ENCODE measurements around the gene PRSS12.
A peak's percentile ranks its signal among the peaks of the same experiment; 100 is the strongest.
"Not testable (repeated sequence)": the region's sequence is repeated elsewhere in the genome, so short reads cannot be mapped to it uniquely, and the experiment has no call there.

The PRSS12 gene

DNA sequence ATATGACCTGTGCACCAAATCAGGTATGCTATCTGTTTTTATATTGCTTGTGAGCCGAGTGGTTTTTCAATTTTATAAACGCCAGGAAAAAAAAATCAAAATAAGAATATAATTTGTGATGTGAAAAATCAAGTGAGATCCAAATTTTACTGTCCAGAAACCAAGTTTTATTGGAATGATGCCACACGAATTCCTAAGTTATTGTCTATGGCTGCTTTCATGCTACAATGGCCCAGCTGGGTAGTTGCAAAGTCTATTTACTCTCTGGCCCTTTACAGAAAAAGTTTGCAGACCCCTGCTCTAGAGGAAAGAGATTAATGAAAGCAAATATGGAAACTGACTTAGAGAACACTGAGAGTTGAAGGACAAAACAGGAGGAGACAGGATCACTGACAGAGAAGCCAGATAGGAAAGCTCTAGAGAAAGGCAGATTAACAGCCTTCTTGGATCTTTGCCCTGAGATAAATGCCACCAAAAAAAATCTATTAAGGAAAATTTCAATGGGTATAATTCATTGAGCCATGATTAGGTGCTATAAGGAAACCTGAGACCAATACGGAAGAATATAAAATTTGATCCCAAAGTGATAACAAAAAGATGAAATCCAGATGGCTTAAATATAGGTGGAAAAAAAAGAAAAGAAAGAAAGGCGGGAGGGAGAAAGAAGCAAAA, 29.8 kb downstream of the PRSS12 start:
- no peak for DNase-seq

DNA sequence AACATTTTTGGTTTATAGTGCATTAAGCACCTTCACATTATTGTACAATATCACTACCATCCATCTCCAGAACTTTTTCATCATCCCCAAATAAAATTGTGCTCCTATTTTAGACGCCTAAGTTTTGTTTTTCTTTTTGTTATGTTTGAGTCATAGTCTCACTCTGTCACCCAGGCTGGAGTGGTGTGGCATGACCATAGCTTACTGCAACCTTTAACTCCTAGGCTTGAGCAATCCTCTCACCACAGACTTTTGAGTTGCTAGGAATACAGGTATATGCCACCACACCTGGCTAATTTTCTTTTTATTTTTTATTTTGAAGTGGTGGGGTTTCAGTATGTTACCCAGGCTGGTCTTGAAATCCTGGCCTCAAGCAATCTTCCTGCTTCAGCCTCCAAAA, 33.9 kb downstream of the PRSS12 start:
- DNase-seq = no peak

DNA sequence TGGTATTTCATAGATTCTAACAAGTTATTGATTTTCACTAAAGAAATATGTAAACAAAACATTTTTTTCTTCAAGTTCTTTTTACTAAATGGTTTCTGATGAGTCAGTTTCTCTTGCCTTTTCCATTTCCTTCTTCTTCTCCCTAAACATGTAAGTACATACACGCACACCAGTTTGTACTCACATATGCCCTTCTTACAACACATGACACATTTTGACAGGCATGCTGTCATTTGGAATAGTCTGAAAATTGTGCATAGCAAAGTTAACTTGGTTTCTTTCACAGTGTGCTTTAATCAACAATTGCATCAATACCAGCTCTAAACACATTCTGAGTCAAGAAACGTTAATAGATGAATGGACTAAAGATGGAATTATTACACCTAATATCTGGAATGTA, 35.1 kb downstream of the PRSS12 start:
- no peak for DNase-seq

DNA sequence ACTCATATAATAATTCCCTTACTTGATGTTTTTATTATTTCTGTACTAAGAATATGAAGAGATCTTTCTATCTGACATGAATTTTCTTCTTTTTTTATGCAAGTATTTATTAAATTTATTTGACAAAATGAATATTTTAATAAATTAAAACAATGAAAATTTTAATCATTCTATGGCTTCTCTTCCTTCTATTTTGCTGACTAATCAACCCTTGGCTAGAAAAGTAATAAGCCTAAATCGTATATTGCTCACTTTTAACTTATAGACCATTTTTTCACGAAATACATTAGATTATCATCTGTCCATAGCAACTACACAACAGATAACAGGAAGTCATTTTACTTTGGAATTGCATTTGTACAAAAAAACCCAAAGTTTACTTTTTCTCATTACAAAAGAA, 38.6 kb downstream of the PRSS12 start:
- no peak for DNase-seq

DNA sequence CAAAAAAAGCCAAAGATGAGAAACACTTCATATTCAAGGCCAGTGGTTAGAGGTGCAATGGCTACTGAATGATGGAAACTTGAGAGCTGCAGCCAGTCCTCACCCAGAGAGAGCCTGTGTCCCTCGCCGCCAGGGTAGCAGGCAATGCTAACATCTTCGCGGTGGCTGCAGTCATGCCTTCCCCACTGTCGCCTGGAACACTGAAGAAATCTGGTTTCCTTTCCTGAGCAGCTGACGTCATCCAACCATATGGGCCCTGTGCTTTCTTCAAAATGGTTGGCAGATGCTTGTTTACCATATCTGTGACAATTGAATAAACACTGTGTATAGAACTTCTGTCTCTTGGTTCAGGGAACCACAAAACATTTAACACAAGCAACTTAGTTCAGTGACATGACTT, 39.7 kb downstream of the PRSS12 start:
- no peak for DNase-seq

DNA sequence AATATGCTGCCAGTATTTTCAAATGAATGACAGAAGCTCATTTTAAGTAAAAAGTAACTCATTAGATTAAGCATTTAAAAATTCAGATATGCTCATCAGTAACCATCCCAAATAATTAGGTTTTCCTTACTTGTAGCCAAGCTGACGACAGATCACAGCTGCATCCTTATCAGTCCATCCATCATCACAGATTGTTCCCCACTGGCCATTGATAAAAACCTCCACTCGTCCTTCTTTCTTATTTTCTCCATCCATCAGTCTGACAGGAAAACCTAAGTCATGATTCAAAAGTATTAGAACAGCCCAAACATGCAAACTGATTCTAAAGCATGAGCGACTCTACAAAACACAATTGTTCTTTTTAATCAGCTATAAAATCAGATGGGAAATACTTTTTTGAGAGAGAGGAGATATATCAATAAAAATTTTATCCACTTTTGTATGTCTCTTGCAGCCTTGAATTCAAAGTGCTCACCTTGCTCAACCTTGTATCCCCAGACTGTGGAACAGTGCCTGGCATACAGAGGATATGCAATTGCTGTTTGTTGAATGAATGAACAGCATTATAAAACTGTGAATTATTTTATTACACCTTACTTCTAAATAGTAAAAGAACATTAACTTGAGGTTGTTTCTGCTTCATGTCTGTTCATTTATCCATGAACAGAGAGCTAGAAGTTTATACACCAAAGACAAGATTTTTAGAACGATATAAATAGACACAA, 44.3 kb downstream of the PRSS12 start:
- DNase-seq = no peak

DNA sequence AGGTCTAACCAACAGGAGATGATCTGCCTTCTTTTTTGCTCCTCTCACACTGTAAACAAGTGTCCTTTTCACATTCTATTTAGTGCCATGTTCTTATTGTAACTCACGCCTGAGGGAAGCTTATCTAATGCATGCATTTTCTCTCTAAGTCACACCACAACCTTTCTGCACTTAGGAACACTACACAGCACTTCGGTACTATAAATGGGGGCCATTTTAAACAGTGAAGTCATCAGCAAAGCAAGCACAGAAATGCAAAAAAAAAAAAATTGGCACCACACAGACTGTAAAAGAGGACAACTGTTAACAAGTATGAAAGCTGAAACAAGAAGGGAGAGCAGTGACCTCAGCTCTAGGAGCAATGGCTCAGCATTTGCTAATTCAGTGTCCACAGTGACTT, 45.2 kb downstream of the PRSS12 start:
- DNase-seq = no peak

DNA sequence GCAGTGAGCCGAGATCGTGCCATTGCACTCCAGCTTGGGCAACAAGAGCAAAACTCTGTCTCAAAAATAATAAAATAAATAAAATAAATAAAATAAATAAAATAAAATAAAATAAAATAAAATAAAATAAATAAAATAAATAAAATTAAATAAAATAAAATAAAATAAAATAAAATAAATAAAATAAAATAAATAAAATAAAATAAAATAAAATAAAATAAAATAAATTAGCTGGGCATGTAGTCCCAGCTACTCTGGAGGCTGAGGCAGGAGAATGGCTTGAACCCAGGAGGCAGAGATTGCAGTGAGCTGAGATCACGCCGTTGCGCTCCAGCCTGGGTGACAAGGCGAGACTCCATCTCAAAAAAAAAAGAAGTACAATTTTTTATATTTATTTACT, 53.2 kb downstream of the PRSS12 start:
- DNase-seq = not testable (repeated sequence)

DNA sequence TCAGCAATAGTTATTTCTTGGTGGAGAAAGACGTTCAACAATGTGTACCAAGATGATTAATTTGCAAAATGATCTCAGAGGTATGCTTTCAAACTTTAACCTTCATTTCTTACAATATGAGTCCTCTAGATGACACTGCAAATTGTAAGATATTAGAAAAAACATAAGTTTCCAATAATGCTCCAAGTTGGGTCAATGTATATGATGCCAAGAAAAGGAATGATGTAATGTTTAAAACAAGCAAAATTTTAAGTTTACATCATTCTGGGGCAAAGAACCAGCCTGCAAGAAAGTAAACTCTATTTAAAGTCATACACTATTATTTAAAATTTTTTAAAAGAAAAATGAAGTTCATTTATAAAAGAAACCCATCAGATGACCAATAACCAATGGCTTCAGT, 56.1 kb downstream of the PRSS12 start:
- no peak for DNase-seq

DNA sequence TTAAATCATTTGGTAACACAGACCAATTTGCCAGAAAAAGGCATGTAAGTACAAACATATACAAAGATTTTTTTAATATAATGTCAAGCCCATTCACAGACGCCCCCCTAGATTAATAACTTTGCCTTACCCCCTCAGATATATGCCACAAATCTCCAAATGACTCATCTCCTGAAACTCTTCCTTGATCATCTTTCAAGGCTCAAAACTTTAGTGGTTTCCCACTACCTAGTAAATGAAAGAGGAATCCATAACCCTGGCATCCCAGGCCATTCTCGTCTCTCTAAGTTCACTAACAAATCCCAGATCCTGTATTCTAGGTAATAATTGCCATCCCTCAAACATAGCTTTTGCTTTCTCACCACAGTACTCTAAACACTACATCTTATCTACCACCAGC, 61.9 kb downstream of the PRSS12 start:
- DNase-seq = no peak

DNA sequence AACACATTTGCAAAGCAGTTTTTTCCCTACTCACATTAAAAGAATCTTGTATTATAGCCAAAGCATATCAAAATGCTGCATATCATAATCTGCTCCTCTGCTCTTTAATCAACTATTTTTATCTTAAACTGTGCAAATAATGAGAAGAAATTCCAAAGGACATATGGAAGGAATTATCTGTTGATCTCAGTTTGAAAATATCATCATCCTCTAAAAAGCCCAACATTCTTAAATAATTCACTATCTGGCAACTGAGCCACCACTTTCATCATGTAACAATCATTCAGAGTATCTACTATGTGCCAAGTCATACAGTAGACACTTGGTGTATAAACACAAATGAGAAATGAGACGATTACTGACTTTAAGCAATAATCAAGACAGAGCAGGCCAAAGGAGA, 63.0 kb downstream of the PRSS12 start:
- DNase-seq = no peak

DNA sequence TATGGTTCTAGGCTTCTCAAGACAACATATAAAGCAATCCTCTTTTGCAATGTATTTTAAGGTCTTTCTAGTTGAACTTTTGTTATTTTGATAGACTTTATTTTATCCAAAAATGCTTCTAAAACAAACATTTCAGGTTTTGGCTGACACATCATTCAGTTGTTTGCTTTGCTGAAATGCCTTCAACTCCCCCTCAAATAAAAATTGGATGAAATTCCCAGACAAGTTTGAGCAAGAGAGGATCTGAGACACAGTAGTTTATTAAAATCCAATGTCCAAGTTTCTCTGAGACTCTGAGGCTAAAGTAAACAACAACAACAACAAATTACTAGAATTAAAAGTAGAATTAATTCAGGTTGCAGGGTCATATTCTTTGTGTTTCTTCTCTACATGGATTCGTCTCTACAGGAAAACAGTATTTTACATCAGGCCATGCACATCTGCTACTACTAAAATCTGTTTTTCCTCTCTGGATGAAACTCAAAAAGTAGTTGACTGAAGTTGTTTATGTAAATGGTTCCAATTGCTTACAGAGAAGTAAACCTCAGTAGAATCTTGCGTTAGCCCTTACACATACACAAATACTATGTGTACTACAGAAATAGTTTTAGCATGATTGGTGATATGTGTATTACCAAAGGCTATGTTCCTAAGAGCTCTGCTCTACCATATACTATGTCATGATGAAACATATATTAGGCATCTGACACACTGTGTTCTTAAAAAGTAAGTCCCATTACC, 64.9 kb downstream of the PRSS12 start:
- DNase-seq = no peak

DNA sequence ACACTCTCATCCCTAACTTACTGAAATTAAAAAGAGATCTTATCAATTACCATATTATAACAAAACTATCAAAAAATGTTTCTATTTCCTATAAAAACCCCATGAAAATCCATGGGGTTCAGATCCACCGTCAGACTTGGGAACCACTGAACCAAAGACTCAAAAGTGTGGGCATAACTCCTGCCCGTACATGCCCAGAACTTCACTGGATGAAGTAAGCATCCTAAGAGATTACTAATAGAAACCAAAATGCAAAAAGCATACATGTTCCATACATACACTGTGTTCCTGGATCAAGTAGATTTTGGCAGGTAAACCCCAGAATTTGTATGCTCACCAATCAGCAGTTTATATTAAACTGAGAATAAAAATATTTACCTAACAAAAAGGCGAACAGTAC, 66.1 kb downstream of the PRSS12 start:
- no peak for DNase-seq

DNA sequence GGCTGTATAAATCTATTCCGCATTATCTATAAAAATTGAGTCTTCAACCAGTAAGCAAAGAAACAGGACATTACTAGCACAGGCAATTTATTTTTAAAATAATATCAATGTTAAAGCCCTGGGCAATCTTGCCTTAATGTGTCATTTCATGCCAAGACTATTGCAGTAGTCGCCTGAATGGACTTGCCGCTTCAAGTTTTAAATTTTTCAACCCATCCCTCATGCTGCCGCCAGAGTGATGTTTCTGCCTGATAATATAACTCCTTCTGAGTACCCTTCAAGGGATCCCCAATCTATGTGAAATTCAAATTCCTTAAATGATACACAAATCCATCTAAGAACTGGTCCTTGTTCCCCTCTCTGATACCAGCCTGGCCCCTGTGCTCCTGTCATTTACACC, 66.9 kb downstream of the PRSS12 start:
- DNase-seq = no peak

DNA sequence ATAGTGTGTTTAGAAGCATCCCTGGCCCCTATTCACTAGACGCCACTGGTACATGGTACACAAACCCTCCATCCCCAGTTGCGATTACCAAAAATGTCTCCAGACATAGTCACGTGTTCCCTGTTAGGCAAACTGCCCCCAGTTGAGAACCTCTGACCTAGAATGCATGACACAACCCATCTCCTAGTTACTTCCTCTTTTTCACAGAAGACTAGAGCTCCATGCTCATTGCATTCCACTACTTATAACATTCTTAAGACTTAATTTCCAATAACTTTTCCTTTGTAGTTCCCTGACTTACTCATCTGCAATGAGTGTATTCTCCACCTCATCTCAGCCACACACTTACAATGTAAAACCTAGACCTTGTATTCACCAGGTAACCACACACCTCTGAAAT, 68.6 kb downstream of the PRSS12 start:
- no peak for DNase-seq

DNA sequence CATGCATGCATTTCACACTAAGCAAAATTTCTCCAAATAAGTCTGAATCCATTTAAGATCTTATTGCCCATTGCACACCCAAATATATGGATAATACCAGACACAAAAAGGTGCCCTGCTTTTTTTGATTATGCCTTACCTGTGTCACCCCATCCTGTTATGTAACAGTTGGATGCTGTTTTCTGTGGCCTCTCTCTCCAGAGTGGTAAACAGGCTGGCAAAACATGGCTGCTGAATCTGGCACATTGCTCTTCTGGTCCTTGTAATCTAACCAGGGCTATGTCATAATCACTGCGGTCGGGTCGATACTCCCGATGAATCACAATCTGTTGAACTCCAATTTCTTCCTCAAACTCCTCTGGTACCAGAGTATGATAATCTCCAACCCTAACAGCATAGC, 70.1 kb downstream of the PRSS12 start:
- DNase-seq = no peak

DNA sequence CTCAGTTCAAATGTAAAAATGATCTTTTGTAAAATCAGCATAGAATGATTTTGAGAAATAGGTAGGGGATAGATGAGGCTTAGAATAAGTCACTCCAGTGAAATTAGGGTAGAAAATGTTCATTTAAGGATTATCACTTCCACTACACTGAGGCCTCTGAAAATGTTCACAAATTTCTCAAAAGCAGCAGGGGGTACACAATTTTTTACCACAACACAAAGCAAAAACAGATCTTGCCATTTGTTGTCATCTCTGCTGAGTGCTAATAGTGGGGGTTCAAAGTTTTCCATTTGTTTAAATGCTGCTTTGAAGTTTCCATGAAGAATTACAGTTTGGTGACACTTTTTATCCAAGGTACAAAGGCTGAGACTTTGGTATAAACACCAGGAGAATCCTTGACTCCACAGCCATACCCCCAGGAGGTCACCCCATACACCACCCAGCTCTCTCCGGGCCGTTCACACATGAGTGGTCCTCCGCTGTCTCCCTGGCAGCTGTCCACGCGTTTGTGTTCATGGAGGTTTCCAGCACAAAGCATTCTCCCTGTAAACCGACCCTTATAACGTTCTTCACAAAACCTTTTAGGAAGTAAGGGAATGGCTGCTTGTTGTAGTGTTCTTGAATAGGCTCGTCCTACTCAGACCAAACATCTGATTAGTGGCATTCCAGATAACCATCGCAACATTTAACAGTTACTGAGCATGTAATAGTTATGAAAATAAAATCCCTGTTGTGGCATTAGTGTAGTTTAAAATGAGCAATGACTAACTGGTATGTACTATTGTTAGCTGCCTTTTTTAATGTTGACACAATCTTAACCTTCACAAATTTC, 71.0 kb downstream of the PRSS12 start:
- DNase-seq = peak in 1 of 2 experiments; percentile 3

DNA sequence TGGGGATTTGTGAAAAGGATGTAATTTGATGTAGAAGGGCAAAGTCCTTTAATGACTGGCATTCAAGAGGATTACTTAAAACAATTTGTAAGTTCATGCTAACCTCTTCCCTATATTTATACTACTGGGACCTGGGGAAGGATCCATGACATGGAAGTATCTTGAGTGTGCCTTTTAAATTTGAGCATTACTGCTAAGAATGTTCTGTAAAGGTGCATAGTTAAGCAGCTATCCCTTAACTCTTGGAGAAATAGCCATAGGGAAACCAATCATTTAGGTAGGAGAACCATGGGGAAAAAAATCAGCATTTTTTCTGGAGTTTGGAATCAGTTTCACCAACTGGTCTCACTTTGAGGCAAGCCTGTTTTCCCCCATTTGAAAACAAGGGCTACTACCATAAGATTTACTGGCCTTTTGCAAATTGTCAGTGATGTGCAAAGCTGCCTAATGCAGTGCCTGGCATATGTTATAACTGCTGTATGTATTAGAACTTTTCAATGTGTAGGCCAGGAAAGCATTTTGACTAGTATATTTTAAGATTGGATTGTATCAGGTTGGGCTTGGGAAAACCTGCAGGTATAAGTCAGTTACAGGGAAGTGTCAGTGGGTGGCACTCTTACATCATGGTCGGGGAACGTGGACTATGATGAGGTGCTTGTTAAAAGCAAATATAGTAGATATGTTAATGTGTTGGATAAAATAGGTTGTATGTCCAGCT, 72.1 kb downstream of the PRSS12 start:
- peak in 1 of 2 experiments; percentile 9 for DNase-seq

DNA sequence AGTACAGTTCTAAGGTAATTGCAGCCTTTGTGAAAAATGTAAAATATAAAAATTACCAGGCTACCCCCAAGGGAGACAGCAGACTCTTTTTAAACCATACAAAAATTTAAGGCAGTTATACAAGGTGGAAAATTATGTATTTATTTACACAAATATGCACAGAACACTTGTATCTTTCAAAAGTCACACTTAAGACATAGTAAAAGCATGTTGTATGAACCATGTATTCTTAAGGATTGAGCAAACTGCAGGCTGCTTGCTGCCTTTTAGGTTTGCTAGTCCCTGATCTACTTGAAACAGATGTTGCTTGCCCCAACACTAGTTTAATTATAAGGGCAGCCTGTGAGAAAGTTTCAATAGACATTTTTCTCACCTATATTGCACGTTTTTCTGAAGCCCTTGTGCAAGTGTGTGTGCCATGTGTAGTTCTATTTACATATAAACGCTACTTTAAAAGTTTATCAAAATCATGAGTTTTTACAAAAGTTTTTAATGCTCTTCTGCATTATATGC, 72.8 kb downstream of the PRSS12 start:
- DNase-seq = no peak

DNA sequence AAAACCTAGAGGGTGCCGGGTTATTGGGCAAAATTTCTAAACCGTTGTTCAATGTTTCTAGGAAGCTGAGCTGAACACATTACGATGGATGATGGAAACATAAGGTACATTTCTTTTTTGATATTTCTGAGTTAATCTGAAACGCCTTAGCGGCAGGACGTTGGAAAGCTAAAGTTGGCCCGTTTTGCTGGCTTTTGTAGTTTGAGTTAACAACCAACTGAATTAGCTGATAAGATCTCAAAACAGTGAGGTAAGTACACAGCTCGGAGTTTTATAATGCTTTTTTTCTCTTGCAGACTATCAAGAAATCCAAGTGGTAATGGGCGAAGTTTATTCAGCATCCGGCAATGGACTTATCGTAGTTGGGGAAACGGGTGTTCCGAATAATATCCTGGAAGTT, 73.5 kb downstream of the PRSS12 start:
- no peak for DNase-seq

DNA sequence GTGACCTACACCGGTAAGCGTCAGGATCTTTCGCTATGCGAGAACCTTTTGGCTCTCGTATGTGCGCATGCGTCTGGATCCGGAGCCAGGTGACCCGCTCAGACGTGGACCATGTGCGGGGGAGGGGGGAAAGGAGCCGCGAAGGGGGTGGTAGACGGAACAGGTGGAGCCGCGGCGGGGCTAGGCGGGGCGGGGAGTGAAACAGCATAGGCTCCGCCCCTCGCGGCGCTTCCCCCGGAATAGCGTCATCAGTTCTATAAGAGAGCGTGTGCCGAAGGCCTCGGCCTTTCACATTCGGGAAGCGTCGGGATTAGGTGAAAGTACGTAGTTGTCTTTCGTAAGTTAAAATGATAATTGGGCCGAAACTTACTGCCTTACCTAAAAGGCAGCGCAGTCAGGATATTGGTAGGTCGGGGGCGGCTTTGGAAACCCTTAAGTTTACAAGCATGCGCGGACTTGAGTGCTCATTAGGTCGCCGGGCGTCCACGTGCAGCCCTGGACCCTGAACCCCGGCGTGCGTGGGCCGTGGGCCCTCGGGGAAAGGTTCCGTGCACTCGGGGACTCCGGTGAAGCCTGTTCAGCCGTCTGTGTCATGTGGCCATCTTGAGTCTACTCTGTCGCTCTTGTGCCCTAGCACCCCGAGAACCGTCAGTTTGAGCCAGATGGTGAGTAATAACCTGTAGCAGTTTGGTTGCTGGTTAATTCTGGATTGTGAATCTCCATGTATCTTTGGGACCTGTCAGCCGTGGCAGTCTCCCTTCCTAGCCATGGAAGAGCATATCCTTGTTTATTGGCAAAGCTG, 74.1 kb downstream of the PRSS12 start:
- DNase-seq = peak; percentile 68 to 80

Data from cerebellar nuclear complex (tissue), 1 donor.